ENCODE data around the gene RPSA.

DNA sequence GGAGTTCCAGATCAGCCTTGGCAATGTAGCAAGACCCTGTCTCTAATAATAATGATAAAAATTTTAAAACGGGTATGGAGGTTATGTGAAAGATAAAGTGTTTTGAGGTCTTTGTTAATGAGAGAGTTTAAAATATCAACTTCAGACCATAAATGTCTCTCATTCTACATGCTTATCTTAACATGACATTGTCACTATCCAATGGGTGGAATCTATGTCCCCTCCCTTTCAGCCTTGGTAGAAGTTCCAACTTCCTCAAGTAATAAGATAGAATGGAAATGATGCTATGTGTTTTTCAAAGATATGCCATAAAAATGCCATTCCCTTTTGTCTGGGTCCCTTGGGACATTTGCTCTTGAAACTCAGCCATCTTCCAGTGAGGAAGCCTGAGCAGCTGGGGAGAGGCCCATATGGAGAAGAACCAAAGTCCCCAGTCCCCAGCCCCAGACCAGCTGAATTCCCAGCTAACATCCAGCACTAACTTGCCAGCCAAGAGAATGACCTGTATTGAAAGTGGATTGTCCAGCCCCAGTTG, 17.0 kb downstream of the RPSA start:
- TF ChIP-seq BHLHE40 (IDR thresholded peaks at IDR 0.05; ENCODE audit: low read depth, low read length) (no peak), POLR2A (IDR thresholded peaks at IDR 0.05; ENCODE audit: low read depth, low read length) (no peak), MXI1 (IDR thresholded peaks at IDR 0.05; ENCODE audit: borderline replicate concordance, low read depth, low read length) (no peak), MAFK (IDR thresholded peaks at IDR 0.05; ENCODE audit: low read depth, low read length) (no peak), CEBPB (IDR thresholded peaks at IDR 0.05; ENCODE audit: low read depth, low read length) (no peak), RAD21 (IDR thresholded peaks at IDR 0.05; ENCODE audit: low read length) (no peak), SMC3 (IDR thresholded peaks at IDR 0.05; ENCODE audit: low read depth, low read length) (no peak), NFE2L2 (IDR thresholded peaks at IDR 0.05; ENCODE audit: low read depth, low read length) (no peak), FOS (IDR thresholded peaks at IDR 0.05; ENCODE audit: low read depth, low read length) (no peak)
- TF ChIP-seq, protein P1, sequence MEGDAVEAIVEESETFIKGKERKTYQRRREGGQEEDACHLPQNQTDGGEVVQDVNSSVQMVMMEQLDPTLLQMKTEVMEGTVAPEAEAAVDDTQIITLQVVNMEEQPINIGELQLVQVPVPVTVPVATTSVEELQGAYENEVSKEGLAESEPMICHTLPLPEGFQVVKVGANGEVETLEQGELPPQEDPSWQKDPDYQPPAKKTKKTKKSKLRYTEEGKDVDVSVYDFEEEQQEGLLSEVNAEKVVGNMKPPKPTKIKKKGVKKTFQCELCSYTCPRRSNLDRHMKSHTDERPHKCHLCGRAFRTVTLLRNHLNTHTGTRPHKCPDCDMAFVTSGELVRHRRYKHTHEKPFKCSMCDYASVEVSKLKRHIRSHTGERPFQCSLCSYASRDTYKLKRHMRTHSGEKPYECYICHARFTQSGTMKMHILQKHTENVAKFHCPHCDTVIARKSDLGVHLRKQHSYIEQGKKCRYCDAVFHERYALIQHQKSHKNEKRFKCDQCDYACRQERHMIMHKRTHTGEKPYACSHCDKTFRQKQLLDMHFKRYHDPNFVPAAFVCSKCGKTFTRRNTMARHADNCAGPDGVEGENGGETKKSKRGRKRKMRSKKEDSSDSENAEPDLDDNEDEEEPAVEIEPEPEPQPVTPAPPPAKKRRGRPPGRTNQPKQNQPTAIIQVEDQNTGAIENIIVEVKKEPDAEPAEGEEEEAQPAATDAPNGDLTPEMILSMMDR (conservative IDR thresholded peaks at IDR 0.05; ENCODE audit: low read depth, low read length) = no peak
- TF ChIP-seq, protein P2, sequence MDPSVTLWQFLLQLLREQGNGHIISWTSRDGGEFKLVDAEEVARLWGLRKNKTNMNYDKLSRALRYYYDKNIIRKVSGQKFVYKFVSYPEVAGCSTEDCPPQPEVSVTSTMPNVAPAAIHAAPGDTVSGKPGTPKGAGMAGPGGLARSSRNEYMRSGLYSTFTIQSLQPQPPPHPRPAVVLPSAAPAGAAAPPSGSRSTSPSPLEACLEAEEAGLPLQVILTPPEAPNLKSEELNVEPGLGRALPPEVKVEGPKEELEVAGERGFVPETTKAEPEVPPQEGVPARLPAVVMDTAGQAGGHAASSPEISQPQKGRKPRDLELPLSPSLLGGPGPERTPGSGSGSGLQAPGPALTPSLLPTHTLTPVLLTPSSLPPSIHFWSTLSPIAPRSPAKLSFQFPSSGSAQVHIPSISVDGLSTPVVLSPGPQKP (IDR thresholded peaks at IDR 0.05; ENCODE audit: borderline replicate concordance, low read depth, low read length) = no peak
- TF ChIP-seq, protein P3, sequence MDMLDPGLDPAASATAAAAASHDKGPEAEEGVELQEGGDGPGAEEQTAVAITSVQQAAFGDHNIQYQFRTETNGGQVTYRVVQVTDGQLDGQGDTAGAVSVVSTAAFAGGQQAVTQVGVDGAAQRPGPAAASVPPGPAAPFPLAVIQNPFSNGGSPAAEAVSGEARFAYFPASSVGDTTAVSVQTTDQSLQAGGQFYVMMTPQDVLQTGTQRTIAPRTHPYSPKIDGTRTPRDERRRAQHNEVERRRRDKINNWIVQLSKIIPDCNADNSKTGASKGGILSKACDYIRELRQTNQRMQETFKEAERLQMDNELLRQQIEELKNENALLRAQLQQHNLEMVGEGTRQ (IDR thresholded peaks at IDR 0.05; ENCODE audit: low read depth, low read length) = no peak
